GM10266 (cell line): Measurements from ENCODE around the gene KLF15.
"Not testable (repeated sequence)": the region's sequence is repeated elsewhere in the genome, so short reads cannot be mapped to it uniquely, and the experiment has no call there.

Source experiments
- DNase-seq: peaks from one replicate; pipeline ENCODE4 v3.0.0; 2012; ENCODE audit errors: extremely low spot score
- TF ChIP-seq, protein P1 (sequence below): IDR thresholded peaks from 2 replicates; pipeline ENCODE4 v1.5.1; 2012; ENCODE audit warnings: mild to moderate bottlenecking, low read depth; ENCODE audit not compliant: control insufficient read depth, insufficient read depth; ENCODE audit errors: missing control alignments

The KLF15 gene

DNA sequence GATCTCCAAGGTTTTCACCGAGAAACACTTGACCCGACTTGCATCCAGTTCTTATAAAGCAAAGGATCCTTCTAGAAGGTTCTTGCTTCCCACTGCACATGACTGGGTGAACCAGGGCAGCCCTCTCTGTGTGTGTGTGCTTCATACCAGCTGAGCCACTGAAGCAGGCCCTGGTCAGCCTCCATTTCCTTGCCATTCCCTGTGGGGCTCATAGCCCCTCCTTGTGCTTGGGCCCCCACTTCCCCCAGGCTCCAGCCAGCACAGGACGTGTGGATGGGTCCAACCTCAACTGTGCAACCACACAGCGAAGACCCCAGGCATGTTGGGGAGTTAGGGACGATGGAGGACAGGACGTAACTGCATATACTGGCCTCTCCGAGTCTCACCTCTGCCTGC lies 15.5 kb downstream of the KLF15 start:
- TF ChIP-seq, protein P1, sequence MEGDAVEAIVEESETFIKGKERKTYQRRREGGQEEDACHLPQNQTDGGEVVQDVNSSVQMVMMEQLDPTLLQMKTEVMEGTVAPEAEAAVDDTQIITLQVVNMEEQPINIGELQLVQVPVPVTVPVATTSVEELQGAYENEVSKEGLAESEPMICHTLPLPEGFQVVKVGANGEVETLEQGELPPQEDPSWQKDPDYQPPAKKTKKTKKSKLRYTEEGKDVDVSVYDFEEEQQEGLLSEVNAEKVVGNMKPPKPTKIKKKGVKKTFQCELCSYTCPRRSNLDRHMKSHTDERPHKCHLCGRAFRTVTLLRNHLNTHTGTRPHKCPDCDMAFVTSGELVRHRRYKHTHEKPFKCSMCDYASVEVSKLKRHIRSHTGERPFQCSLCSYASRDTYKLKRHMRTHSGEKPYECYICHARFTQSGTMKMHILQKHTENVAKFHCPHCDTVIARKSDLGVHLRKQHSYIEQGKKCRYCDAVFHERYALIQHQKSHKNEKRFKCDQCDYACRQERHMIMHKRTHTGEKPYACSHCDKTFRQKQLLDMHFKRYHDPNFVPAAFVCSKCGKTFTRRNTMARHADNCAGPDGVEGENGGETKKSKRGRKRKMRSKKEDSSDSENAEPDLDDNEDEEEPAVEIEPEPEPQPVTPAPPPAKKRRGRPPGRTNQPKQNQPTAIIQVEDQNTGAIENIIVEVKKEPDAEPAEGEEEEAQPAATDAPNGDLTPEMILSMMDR: no peak
- DNase-seq: no peak

DNA sequence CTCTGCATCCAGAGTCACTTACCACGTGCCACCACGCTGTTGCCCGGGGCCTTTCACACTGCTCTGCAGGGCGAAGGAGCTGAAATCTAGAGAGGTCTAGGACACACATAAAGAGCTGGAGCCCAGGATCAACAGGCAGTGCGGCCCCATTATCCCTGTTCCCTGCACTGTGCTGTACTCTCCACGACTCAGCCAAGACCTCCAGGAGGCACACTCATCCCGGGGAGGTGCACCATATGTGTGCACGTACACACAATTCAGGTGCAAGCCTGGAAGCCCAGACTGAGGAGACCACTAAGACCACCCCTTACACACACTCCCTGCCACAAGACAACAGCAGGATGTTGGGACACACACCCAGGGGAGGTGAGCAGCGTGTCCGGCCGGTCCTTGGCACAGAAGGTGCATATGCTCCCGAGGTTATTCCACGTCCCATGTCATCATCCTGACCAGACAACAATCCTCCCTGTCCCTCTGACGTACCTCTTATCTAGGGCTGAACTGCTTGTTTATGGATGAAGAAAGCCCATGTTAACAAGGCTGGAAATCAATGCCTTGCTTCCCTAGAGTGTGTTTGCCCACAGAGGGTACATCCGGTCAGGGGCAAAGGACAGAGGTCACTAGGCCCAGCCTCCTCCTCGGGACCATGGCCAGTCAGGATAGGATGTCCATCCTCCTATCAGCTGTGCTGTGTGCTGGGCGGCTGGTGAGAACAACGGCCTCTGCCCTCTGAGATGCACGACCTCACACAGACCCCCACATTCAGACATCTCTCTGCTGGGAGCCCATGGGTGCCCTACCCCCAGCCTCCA lies 16.1 kb downstream of the KLF15 start:
- no peak for DNase-seq
- TF ChIP-seq, protein P1: no peak

DNA sequence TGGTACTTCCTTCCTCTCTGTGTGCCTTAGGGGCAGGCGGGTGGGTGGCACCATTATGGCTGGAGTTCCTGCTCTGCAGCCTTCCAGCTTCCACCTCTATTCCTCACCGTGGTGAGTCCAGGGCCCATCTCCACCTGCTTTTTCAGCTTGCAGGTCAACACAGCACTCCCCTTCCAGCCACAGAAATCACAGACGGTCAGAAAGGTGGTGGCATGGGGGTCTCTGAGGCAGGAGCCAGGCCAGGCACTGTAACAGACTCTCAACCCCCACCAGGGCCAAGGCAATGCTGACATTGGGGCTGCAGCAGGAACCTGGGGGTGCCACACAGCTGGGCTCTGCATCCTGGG lies 16.6 kb downstream of the KLF15 start:
- TF ChIP-seq, protein P1: no peak
- DNase-seq: no peak

DNA sequence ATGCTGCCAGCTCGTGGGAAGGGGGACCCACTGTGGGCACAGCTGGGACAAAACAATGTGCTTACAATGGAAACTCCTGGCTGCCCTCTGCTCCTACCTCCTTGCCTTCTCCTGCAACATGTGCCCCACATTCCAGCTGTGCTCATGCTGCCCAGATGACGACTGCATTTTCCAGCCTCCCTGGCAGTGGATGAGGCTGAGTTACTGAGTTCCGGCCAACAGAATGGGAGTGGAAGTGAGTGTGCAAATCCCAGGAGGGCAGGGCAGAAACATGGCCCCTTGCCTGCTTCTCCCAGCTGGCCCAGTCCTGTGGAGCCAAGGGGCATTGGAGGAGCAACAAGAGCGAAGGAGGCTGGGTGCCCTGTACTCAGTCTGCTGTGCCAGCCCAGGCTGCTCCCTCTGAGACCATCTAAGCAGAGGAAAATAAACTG lies 17.1 kb downstream of the KLF15 start:
- no peak for DNase-seq
- TF ChIP-seq, protein P1: no peak

DNA sequence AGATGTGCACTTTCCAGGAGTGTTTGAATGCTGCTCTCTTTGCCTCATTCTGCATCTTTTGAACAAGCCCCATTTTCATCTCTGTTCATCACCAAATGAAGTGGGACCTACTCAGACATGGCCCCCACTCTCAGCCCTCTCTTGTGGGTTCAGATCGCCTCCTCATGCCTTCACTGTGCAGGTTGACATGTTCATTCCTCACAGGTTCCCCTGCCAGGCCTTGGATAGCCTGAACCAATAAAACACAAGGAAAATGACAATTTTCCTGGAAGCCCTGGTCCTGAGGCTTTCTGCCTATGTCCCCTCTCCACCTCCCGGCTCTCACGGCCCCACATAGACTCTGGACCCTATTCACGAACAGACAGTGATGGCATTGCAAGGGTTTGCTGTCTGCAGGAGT lies 17.7 kb downstream of the KLF15 start:
- no peak for DNase-seq
- TF ChIP-seq, protein P1: no peak

DNA sequence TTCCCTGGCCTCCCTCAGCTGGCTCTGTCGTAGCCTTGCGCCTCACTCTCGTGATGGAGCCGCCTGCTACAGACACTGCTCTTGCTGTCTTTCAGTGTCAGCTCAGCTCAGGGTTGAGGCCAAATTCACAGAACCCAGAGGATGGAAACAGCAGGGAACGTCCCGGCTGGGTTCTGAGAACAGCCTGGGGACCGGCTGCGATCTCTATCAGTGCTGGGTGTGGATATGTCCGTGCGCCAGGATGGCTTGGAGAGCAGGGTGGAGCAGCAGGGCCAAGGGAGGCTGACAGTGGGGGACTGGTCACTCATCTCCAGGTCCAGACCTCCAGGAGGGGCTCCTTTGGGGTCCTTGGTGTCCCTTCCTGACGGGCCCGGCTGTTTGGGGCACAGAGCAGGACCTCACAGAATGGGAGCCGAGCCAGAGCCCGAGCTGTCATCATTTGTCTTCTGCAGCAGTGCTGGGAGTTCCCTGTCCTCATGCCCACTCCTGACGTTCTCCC lies 18.4 kb downstream of the KLF15 start:
- TF ChIP-seq, protein P1: no peak
- no peak for DNase-seq

- no peak for DNase-seq
- TF ChIP-seq, protein P1: no peak
Observed at GRCh38 chr3:126337980-126338651, 19.1 kb downstream of the KLF15 start.

GRCh38 chr3:126331812-126332336 lies 25.3 kb downstream of the KLF15 start:
- not testable (repeated sequence) for DNase-seq
